Fibroblast of the conjunctiva (primary cell): ENCODE data around the gene SMG6.
A peak's percentile ranks its signal among the peaks of the same experiment; 100 is the strongest.

ENCODE experiments used
- DNase-seq: peaks from one replicate; pipeline ENCODE4 v3.0.0-alpha.2; 2010; ENCODE audit warnings: low read depth

SMG6 gene

DNA sequence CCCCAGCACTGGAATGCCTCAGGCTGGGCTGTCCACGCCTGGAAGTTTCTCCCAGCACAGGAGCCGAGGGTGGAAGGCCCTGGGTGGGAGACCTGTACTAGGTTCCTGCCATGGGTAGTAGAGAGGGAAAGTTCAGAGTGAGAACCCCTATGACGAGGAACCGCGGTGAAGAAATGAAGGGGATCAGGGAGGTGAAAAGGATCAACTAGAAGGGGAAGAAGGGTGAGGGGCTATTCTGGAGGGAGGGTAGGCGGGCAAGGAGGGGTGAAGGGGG, 243.3 kb downstream of the SMG6 start:
- no peak for DNase-seq

DNA sequence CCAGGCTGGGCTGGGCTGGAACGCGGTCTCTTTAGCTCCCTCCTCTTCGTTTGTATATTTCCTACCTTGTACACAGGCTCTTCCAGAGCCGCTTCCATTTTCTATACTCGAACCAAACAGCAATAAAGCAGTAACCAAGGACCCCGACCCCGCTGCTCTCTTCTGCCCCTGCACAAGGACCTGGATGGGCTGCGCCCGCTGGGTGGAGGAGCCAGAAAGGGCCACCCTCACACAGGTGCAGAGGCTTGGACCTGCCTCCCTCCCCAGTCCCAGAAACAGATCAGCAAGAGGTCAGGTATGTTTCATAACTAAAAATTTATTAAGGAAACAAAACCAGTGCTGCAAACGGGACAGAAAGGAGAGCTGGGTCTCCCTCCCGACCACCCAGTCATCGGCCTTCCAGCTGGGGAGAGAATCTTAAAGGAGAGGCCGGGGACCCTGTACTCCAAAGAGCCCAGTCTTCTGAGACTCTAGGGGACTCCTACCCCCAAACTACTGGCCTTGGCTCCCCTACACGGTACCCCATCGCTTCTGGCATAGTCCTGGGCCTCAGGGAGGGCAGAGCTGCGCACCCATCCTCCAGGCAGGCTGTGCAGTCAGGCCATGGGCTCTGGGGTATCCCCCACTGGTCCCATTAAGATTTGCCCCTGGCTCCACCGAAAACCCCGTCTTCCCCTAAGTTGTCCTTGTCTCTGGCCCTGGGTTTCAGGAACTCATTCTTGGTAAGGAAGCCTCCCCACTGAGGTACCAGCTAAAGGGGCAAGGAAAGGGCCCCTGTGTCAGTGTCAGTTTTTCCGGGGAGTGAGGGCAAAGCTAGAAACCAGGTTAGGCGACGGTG, 243.8 kb downstream of the SMG6 start:
- no peak for DNase-seq

DNA sequence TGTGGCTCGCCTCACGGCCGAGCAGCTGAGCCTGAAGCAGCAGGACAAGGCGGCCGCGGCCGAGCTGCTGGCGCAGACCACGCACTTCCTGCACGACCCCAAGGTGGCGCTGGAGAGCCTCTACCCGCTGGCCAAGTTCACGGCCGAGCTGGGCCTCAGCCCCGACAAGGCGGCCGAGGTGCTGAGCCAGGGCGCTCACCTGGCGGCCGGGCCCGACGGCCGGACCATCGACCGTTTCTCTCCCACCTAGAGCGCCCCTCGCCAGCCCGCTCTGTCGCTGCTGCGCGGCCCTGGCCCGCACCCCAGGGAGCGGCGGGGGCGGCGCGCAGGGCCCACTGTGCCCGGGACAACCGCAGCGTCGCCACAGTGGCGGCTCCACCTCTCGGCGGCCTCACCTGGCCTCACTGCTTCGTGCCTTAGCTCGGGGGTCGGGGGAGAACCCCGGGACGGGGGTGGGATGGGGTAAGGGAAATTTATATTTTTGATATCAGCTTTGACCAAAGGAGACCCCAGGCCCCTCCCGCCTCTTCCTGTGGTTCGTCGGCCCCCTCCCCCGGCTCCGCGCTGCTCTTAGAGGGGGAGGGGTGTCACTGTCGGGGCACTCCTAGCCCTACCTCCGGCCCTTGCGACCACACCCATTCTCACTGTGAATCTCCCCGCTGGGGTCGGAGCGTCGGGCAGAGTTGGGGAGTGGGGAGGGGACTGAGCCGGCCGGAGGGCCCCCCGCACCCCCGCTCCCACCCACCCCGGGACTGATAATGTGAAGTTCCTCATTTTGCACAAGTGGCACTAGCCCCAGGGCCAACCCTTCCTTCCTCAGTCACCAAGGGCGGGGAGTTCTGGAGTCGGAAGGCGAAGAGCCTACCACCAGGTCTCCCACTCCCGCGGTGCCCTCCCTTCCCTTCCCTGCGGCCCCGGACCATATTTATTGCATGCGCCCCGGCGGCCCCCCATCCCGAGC, 244.7 kb downstream of the SMG6 start:
- DNase-seq, result peak; percentile 66

DNA sequence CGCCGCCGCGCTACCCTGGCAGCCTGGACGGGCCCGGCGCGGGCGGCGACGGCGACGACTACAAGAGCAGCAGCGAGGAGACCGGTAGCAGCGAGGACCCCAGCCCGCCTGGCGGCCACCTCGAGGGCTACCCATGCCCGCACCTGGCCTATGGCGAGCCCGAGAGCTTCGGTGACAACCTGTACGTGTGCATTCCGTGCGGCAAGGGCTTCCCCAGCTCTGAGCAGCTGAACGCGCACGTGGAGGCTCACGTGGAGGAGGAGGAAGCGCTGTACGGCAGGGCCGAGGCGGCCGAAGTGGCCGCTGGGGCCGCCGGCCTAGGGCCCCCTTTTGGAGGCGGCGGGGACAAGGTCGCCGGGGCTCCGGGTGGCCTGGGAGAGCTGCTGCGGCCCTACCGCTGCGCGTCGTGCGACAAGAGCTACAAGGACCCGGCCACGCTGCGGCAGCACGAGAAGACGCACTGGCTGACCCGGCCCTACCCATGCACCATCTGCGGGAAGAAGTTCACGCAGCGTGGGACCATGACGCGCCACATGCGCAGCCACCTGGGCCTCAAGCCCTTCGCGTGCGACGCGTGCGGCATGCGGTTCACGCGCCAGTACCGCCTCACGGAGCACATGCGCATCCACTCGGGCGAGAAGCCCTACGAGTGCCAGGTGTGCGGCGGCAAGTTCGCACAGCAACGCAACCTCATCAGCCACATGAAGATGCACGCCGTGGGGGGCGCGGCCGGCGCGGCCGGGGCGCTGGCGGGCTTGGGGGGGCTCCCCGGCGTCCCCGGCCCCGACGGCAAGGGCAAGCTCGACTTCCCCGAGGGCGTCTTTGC, 245.6 kb downstream of the SMG6 start:
- DNase-seq, result no peak

DNA sequence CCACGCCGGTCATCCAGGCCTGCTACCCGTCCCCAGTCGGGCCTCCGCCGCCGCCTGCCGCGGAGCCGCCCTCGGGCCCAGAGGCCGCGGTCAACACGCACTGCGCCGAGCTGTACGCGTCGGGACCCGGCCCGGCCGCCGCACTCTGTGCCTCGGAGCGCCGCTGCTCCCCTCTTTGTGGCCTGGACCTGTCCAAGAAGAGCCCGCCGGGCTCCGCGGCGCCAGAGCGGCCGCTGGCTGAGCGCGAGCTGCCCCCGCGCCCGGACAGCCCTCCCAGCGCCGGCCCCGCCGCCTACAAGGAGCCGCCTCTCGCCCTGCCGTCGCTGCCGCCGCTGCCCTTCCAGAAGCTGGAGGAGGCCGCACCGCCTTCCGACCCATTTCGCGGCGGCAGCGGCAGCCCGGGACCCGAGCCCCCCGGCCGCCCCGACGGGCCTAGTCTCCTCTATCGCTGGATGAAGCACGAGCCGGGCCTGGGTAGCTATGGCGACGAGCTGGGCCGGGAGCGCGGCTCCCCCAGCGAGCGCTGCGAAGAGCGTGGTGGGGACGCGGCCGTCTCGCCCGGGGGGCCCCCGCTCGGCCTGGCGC, 246.3 kb downstream of the SMG6 start:
- no peak for DNase-seq

DNA sequence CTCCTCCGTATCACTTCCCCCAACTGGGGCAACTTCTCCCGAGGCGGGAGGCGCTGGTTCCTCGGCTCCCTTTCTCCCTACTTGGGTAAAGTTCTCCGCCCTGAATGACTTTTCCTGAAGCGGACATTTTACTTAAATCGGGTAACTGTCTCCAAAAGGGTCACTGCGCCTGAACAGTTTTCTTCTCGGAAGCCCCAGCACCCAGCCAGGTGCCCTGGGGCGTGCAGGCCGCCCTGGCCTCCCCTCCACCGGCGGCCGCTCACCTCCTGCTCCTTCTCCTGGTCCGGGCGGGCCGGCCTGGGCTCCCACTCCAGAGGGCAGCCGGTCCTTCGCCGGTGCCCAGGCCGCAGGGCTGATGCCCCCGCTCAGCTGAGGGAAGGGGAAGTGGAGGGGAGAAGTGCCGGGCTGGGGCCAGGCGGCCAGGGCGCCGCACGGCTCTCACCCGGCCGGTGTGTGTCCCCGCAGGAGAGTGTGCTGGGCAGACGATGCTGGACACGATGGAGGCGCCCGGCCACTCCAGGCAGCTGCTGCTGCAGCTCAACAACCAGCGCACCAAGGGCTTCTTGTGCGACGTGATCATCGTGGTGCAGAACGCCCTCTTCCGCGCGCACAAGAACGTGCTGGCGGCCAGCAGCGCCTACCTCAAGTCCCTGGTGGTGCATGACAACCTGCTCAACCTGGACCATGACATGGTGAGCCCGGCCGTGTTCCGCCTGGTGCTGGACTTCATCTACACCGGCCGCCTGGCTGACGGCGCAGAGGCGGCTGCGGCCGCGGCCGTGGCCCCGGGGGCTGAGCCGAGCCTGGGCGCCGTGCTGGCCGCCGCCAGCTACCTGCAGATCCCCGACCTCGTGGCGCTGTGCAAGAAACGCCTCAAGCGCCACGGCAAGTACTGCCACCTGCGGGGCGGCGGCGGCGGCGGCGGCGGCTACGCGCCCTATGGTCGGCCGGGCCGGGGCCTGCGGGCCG, 247.1 kb downstream of the SMG6 start:
- no peak for DNase-seq

DNA sequence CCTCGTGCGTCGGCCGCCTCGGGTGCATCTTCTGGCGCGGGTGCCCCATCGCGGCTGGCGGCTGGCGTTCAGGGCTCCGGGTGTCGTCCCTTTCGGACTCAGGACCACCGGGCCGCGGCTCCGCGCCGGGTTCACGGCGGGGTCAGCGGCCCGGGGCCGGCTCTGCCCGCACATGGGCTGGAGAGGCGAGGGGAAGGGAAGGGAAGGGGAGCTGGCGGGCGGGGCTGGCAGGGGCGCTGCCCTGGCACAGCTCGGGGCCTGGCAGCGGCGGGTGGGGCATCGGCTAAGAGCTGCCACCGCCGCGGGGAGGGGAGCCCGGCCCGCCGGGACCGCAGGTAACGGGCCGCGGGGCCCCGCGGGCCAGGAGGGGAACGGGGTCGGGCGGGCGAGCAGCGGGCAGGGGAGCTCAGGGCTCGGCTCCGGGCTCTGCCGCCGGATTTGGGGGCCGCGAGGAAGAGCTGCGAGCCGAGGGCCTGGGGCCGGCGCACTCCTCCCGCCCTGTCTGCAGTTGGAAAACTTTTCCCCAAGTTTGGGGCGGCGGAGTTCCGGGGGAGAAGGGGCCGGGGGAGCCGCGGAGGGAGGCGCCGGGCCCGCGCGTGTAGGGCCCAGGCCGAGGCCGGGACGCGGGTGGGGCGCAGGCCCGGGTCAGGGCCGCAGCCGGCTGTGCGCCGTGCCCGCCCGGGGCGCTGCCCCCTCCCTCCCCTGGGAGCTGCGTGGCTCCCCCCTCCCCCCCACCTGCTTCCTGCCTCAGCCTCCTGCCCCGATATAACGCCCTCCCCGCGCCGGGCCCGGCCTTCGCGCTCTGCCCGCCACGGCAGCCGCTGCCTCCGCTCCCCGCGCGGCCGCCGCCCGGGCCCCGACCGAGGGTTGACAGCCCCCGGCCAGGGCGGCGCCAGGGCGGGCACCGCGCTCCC, 248.0 kb downstream of the SMG6 start:
- no peak for DNase-seq

DNA sequence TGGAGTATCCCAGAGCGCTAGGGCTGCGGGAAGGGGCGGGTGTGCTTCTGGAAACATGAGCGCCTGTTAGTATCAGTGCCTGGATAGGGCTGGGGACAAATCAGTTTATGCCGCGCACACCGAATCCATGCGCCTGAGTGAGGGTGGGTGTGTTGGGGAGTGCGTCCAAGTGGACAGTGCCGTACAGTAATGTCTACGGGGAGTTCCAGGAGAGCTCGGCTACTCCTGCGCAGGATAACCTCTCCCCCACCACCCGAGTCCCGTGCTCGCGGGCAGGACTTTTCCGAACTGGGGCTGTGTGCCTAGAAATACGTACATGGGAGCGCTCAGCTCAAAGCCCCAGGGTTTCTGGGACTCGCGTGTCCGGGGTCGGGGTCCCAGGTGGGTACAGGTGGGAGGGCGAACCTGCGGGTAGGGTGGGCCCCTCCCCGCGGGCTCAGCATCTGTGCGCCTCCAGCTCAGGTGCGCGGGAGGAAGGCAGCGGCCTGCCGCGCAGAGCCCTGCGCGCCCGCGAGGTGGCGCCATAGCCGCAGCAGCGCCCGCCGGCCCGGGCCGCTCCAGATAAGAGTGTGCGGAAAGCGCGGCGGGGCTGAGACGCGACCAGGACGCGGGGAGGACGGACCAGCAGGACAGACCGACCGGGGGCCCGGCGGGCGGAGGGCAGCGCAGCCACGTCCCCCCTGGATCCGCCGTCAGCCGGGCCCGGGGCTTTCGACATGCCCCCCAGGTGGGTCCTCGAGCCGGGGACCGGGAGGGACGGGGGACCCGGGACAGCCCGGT, 248.9 kb downstream of the SMG6 start, which contains the start of gene HIC1:
Gene HIC1 (plus strand): TSS at position 592 of the 780 bp plus-strand sequence. CDS start 1,588 bp downstream, outside the sequence.
- DNase-seq, result no peak

DNA sequence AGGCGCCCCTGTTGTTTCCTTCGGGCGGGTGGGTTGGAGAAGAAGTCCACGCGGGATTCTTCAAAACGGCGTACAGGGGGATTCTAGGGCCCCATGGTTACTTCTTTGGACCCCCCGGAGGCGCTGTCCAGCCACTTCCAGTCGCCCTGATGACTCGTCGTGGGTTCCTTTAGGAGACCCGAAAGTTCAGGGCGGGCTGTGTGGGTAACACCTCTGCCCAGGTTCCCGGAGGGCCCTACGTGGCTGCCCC, 249.4 kb downstream of the SMG6 start:
- DNase-seq, result no peak

DNA sequence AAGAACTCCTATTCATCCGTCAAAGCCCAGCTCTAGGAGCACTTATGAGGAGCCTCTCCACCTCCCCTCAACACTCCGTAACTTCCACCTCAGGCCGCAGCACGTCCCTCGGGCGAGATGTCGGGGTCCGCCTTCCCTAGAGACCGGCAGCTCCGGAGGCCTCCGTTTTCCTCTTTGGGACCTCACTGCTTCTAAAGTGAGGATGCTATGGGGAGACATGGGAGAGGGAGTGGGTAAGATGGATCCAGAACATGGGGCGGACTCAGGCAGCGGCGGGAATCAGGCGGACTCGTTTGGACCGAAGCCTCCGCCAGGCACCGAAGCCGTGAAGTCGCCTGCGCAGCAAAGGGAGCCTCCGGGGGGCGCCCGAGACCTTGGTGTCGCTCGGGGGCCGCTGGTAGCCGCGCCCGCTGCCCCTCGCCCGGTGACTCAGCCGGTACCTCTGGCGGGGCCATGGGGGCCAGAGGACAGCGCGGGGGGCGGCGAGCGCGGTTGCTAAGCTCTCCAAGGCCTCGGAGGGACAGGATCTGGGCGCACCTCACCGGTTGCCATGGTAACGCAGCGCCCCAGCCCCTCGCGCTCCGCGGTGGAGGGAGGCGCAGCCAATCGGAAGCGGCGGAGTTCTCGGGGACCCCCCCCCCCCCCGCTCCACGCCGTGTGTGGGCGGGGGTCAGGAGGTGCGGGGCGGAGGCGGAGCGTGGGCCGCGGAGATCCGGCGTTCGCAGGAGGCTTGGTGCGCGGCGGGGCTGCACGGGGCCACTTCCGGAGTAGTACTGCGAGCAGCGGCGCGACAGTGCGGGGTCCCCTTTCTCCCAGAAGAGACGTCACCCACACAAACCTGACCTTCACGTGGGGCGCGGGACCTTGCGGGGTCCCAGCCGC, 250.0 kb downstream of the SMG6 start:
- no peak for DNase-seq

DNA sequence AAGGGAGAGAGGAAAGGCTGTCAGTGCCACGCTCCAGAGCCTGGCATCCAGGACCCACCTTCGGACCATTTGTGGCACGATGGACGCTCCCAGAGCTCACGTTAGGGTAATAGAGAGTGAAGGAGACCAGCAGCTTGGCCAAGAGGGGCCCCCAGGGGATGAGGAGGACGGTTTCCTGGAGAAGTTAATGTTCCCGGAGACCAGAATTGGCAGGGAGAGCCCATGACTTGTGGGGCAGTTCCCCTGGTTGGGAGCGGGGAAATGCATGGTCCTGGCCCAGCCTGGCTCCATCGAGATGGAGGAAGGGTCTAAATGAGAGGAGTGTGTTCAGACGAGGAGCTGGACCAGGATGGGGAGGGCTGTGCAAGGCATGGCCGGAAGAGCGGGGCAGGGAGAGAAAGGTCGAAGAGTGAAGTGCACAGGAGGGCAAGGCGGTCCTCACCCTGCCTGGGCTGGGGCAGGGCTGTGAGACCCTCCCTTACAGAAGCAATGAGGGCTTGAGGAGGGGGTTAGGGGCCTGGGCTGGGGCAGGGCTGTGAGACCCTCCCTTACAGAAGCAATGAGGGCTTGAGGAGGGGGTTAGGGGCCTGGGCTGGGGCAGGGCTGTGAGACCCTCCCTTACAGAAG, 251.5 kb downstream of the SMG6 start:
- DNase-seq, result no peak

DNA sequence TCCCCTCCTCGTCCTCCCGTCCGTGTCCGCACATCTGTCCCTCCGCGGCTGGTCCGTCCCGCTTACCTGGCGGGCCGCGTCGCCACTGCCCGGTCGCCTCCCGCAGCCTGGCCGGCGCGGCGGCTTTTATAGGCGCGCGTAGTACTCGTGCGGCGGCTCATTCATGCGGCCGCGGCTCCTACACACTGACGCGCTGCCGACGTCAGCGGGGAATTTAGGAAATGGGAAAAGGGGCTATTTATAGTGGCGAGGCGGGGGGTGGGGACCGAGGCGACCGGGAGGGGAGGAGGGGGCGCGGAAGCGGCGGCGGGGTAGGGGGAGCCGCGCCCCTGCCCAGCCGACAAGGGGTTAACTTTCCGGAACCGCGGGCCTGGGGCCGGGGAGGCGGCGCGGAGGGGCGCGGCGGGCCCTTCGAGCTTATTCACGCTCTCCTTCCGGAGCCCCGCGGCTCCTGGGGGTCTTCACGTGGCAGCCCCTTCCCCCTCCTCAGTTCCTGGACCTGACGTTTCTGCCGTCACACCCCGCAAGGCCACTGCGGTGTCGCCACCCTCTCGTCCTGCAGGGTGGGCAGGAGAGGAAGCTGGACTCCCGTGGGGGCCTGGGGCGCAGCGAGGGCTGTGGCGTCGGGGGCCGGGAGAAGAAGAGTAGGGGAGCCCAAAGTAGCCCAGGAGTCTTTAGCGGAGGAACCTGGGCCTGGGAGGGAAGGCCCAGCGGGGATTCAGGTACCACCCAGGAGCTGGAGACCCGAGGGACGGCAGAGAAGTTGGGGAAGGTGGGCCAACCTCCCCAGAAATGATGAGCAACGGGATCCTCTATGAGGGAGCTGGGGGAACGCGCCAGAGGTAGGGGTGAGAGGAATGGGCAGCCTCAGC, 252.3 kb downstream of the SMG6 start:
- DNase-seq, result no peak

DNA sequence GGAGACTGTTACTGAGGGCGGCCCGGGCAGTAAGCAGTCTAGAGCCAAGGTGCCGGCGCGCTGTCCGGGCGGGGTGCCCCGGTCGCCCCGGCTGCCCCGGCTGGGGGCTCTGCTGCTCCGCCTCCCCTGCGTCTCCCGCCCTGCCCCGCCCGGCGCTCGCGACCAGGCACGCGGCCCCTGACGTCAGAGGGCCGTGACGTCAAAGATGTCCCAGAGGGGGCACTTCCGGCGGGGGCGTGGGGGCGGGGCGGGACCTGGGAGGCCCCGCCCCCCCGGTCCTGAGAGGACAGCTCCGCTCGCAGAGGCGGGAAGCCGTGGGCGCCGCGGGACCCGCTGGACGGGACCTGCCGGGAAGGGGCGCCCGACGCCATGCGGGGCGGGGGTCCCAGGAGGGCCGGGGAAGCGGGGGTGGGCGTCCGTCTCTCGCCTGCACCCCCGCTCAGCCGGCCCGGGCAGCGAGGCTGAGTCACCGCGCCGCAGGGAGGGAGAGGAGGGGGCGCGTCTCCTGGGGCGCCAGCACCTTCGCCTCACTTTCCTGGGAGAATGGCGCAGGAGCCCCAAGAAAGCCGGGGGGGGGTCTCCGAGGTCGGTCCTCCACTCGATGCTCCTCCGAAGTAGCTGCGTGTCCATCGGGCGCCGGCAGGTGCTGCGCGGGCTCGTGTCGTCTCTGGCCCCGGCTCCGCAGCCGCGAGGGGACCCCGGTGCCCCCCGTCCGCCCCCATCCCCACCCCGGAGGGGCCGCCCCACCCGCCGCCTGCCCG, 253.1 kb downstream of the SMG6 start:
- DNase-seq, result no peak

DNA sequence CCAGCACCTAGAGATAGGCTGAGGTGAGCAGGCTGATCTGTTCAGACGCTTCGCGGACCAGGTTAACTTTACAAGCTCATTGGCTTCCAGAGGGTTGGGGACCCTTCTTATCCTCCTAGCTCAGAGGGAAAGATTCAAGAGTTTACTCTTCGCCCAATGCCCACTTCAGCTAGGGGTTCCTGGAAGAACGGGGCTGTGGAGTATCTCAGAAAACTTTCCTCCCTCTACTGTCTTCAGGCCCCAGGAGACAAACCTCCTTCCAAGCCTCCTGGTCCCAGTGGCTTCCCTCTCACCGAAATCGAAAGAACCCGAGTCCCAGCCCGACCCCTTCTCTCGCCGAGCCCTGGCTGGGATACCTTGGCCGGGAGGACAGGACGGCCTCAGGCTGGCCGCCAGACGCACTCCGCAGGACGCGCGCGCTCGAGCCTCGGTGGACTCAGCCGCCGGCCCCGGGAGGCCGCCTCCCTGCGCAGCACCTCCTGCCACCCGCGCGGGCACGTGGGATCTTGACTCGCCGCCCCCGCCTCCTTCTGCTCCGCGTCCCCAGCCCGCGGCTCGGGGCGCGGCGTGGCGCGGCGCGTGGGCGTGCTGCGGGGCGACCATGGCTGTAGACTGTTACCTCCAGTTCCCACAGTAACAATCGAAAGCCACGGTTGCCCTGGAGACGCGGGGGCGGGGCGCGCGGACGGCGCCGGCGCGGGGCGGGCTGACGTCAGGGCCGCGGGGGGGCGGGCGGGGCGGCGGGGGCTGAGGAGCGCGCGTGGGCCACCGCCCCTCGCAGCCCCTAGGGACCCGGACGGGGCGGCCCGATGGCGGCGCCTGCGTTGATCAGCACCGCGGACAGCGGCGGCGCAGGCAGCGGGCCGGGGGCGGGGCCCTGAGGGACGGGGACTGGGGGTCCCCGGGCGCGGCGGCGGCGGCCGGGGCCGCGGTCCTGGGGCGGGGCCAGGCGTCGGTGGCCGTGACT, 254.0 kb downstream of the SMG6 start:
- DNase-seq, result no peak

DNA sequence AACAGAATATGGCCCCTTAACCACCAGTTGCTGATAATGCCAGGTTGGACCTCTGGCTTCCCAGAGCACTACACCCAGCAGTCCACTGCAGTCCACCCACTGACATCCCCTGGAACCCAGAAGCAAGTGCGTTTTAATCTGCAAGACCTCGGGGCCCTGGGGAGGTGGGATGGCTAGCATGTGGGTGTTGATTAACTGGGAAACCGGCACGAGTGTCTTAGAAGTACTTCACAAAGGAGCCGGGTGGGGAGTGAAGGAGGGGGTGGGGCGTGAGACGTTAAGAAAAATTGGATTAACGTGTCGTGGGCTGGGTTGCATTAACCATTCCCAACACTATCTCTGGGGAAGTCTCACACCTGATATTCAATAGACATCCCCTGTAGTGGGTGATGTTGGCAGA, 254.8 kb downstream of the SMG6 start:
- DNase-seq, result no peak
